ENCODE results near the gene ROBO2. TPM values are rescaled to one million over a fixed set of nuclear protein-coding genes. Genes with fewer than 3 reads are reported as not detected.

The ROBO2 gene
- polyA plus RNA-seq, 1 experiment, result 1.6 TPM

- Histone ChIP-seq H3K36me3 (ENCODE audit: control insufficient read depth, insufficient read depth, low read length) (no peaks in the 10 kb centered on the region), H3K4me3 (ENCODE audit: low read depth, low read length) (no peak overlapping the region), H3K27me3 (ENCODE audit: control insufficient read depth, insufficient read depth, low read length) (no peaks in the 10 kb centered on the region)
- TF ChIP-seq, protein P1, sequence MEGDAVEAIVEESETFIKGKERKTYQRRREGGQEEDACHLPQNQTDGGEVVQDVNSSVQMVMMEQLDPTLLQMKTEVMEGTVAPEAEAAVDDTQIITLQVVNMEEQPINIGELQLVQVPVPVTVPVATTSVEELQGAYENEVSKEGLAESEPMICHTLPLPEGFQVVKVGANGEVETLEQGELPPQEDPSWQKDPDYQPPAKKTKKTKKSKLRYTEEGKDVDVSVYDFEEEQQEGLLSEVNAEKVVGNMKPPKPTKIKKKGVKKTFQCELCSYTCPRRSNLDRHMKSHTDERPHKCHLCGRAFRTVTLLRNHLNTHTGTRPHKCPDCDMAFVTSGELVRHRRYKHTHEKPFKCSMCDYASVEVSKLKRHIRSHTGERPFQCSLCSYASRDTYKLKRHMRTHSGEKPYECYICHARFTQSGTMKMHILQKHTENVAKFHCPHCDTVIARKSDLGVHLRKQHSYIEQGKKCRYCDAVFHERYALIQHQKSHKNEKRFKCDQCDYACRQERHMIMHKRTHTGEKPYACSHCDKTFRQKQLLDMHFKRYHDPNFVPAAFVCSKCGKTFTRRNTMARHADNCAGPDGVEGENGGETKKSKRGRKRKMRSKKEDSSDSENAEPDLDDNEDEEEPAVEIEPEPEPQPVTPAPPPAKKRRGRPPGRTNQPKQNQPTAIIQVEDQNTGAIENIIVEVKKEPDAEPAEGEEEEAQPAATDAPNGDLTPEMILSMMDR (IDR thresholded peaks at IDR 0.05; ENCODE audit: insufficient read depth, low read depth, low read length), result no peak
- POLR2A ChIA-PET, result no interaction called here
- DNase-seq (ENCODE audit: low read depth), result no peak
- CTCF ChIA-PET, result no interaction called here
Measured at GRCh38 chr3:77699125-77699691, 659.3 kb downstream of the ROBO2 start.

Small RNAs within 50 kb of the gene (small RNA-seq; reads per million reads assigned to genes)
- not detected for gene RNU6-386P (ENCODE audit: insufficient read length, low read depth, low replicate concordance)

Measured in BJ (cell line).